22Rv1 (cell line): ENCODE data around the gene SYNJ2.
A peak's percentile ranks its signal among the peaks of the same experiment; 100 is the strongest.

Experiments
- H3K27ac ChIP-seq: fragments of 450-650 bp; 2 replicates; pipeline ENCODE4 v1.5.1; 2017
- CTCF ChIP-seq: fragments of 450-650 bp; IDR thresholded peaks from 2 replicates; pipeline ENCODE4 v1.5.1; 2017; ENCODE audit warnings: mild to moderate bottlenecking
- ZFX ChIP-seq: fragments of 450-650 bp; IDR thresholded peaks from 2 replicates; pipeline ENCODE4 v1.6.1; 2017; ENCODE audit warnings: antibody characterized with exemption, borderline replicate concordance

The SYNJ2 gene

GRCh38 chr6:157996918-157997702 is 15.4 kb downstream of the SYNJ2 start:
- H3K27ac ChIP-seq, result no peak overlapping the region
- TF ChIP-seq CTCF (no peak), ZFX (no peak)

GRCh38 chr6:157997893-157998608 is 16.4 kb downstream of the SYNJ2 start:
- H3K27ac ChIP-seq, result no peak overlapping the region
- TF ChIP-seq ZFX (no peak), CTCF (no peak)

- no peak overlapping the region for H3K27ac ChIP-seq
Observed at GRCh38 chr6:157998707-157999167, 17.1 kb downstream of the SYNJ2 start.

GRCh38 chr6:157999168-158000051 is 17.7 kb downstream of the SYNJ2 start:
- TF ChIP-seq CTCF (no peak), ZFX (no peak)
- no peak overlapping the region for H3K27ac ChIP-seq

More at GRCh38 chr6:157998707-157999167, 17.1 kb downstream of the SYNJ2 start:
- TF ChIP-seq CTCF, result no peak
- no peak for TF ChIP-seq ZFX

- TF ChIP-seq ZFX, result no peak
- TF ChIP-seq CTCF, result no peak
- no peak overlapping the region for H3K27ac ChIP-seq
Observed at GRCh38 chr6:158000530-158001307, 19.1 kb downstream of the SYNJ2 start.

GRCh38 chr6:158002249-158002950 is 20.7 kb downstream of the SYNJ2 start:
- no peak for TF ChIP-seq CTCF
- TF ChIP-seq ZFX, result no peak
- H3K27ac ChIP-seq, result peak overlapping the region; percentile 67
